ENCODE results near the gene NCEH1. TPM values are rescaled to one million over a fixed set of nuclear protein-coding genes. Genes with fewer than 3 reads are reported as not detected.

NCEH1 gene
- total RNA-seq, 1 donor = 21.1 TPM

- TF ChIP-seq CTCF (IDR thresholded peaks at IDR 0.05; ENCODE audit: insufficient read depth, low read length) = no peak
These were observed 63.0 kb downstream of the NCEH1 start for GRCh38 chr3:172647823-172648222.

GRCh38 chr3:172647080-172647479 is 63.8 kb downstream of the NCEH1 start:
- DNase-seq (ENCODE audit: low read depth) = peak; percentile 35
- TF ChIP-seq CTCF (IDR thresholded peaks at IDR 0.05; ENCODE audit: insufficient read depth, low read length) = no peak
- no peak overlapping the region for H3K4me3 ChIP-seq (ENCODE audit: low read depth, low read length)

More at GRCh38 chr3:172647823-172648222, 63.0 kb downstream of the NCEH1 start:
- no peak overlapping the region for H3K4me3 ChIP-seq (ENCODE audit: low read depth, low read length)
- DNase-seq (ENCODE audit: low read depth) = no peak

GRCh38 chr3:172646439-172647015 is 64.3 kb downstream of the NCEH1 start:
- no peak for TF ChIP-seq CTCF (IDR thresholded peaks at IDR 0.05; ENCODE audit: insufficient read depth, low read length)
- DNase-seq (ENCODE audit: low read depth) = peak; percentile 89
- H3K4me3 ChIP-seq (ENCODE audit: low read depth, low read length) = no peak overlapping the region

GRCh38 chr3:172644258-172644657 is 66.6 kb downstream of the NCEH1 start:
- no peak overlapping the region for H3K4me3 ChIP-seq (ENCODE audit: low read depth, low read length)
- TF ChIP-seq CTCF (IDR thresholded peaks at IDR 0.05; ENCODE audit: insufficient read depth, low read length) = no peak

GRCh38 chr3:172643506-172644179 is 67.2 kb downstream of the NCEH1 start:
- peak; percentile 46 for DNase-seq (ENCODE audit: low read depth)
- TF ChIP-seq CTCF (IDR thresholded peaks at IDR 0.05; ENCODE audit: insufficient read depth, low read length) = no peak
- no peak overlapping the region for H3K4me3 ChIP-seq (ENCODE audit: low read depth, low read length)

More at GRCh38 chr3:172644258-172644657, 66.6 kb downstream of the NCEH1 start:
- no peak for DNase-seq (ENCODE audit: low read depth)

GRCh38 chr3:172641291-172641690 is 69.6 kb downstream of the NCEH1 start:
- no peak for DNase-seq (ENCODE audit: low read depth)
- no peak for TF ChIP-seq CTCF (IDR thresholded peaks at IDR 0.05; ENCODE audit: insufficient read depth, low read length)
- no peak overlapping the region for H3K4me3 ChIP-seq (ENCODE audit: low read depth, low read length)
